ENCODE results near the gene GLB1L2.

Gene GLB1L2

DNA sequence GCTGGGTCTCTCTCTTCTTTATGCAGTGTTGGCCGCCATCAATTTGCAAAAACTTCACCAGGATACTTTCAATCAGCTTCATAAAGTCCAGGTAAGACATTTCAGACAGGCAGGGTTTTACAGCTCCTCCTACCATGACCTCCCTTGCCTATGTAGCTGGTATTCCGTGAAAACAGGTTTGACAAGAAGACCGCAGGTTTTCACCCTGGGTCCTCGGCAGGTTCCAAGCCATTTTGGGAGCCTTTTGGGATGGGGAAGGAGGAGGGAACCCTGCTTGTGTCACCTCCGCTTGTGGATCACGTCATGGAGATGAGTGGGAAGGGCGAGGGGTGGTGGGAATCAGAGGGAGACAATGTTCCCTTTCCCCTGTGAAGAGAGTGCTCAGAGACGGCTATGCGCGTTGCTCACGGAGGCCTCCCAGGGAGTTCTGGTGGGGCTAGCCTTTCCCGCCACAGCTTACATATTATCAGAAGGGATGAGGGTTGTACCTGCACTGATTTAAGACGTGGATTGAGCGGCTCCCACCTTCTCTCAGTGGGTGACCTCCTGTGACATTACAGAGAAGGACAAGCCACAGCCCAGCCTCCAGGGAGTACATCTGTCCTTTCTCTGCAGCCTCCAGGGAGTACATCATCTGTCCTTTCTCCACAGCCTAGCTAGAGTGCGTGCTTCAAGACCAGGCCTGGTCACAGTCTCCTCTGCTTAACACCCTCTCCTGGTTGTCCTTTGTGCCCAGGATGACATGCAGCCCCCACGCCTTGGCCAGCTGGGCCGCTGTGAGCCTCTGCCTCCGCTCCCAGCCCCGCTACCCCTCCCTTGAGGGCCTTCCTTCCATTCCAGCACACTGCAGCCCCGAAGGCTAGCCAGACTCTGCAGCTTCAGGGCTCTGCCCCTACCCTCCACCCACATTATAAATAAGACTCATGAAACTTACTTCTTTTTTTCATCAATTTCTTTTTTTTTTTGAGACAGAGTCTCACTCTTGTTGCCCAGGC, 38.4 kb upstream of the GLB1L2 start:
- Mint-ChIP-seq H3K27me3 (ENCODE audit: low read depth, poor library complexity) (peaks cover 4% of the 10 kb centered on the region), H3K4me1 (peaks cover 22% of the 10 kb centered on the region), H3K36me3 (ENCODE audit: low read depth) (no peaks in the 10 kb centered on the region), H3K27ac (no peak overlapping the region), H3K4me3 (no peak overlapping the region), H3K9me3 (no peaks in the 10 kb centered on the region)
- DNase-seq, result no peak
- TF ChIP-seq, protein P1, sequence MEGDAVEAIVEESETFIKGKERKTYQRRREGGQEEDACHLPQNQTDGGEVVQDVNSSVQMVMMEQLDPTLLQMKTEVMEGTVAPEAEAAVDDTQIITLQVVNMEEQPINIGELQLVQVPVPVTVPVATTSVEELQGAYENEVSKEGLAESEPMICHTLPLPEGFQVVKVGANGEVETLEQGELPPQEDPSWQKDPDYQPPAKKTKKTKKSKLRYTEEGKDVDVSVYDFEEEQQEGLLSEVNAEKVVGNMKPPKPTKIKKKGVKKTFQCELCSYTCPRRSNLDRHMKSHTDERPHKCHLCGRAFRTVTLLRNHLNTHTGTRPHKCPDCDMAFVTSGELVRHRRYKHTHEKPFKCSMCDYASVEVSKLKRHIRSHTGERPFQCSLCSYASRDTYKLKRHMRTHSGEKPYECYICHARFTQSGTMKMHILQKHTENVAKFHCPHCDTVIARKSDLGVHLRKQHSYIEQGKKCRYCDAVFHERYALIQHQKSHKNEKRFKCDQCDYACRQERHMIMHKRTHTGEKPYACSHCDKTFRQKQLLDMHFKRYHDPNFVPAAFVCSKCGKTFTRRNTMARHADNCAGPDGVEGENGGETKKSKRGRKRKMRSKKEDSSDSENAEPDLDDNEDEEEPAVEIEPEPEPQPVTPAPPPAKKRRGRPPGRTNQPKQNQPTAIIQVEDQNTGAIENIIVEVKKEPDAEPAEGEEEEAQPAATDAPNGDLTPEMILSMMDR (IDR thresholded peaks at IDR 0.05), result no peak

DNA sequence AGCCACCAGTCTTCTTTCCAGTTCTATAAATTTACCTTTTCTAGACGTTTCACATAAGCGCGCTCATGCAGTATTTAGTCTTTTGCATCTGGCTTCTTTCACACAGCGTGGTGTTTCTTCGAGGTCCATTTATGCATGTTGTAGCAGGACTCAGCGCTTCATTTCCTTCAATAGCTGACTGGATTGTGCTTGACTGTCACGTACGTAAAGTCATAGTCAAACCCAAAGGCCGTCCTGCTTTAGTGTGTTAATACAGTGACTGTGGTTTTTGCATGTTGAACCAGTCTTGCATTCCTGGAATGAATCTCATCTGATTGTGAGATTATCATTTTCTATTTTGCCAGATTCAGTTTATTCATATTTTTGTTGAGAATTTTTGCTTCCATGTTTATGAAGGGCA, 37.1 kb upstream of the GLB1L2 start:
- H3K9me3 Mint-ChIP-seq, result no peaks in the 10 kb centered on the region
- H3K4me1 Mint-ChIP-seq, result peaks cover 11% of the 10 kb centered on the region
- H3K36me3 Mint-ChIP-seq (ENCODE audit: low read depth), result no peaks in the 10 kb centered on the region
- H3K27ac Mint-ChIP-seq, result no peak overlapping the region
- DNase-seq, result no peak
- TF ChIP-seq, protein P1 (IDR thresholded peaks at IDR 0.05), result no peak
- H3K4me3 Mint-ChIP-seq, result no peak overlapping the region
- H3K27me3 Mint-ChIP-seq (ENCODE audit: low read depth, poor library complexity), result peaks cover 7% of the 10 kb centered on the region

DNA sequence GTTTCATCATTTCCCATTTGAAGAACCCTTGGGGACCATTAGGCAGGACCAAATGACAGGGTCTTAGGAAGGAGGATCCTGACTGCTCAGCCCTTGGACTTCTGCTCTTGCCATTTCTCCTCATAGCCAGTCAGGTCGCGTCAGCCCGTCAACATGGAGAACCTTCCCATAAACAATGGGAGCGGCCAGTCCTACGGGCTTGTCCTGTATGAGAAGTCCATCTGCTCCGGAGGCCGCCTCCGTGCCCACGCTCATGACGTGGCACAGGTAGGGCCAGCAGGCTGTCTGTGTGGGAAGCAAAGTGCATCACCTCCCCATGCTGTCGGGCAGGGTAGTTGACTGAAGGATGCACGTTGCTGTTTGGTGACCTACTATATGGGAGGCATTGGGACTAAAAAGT, 19.6 kb upstream of the GLB1L2 start:
- peaks cover 7% of the 10 kb centered on the region for H3K9me3 Mint-ChIP-seq
- peak overlapping the region; percentile 84 for H3K27ac Mint-ChIP-seq
- no peak overlapping the region for H3K4me3 Mint-ChIP-seq
- peaks cover 8% of the 10 kb centered on the region for H3K27me3 Mint-ChIP-seq (ENCODE audit: low read depth, poor library complexity)
- TF ChIP-seq, protein P1 (IDR thresholded peaks at IDR 0.05), result no peak
- no peaks in the 10 kb centered on the region for H3K36me3 Mint-ChIP-seq (ENCODE audit: low read depth)
- no peak for DNase-seq
- H3K4me1 Mint-ChIP-seq, result no peaks in the 10 kb centered on the region

DNA sequence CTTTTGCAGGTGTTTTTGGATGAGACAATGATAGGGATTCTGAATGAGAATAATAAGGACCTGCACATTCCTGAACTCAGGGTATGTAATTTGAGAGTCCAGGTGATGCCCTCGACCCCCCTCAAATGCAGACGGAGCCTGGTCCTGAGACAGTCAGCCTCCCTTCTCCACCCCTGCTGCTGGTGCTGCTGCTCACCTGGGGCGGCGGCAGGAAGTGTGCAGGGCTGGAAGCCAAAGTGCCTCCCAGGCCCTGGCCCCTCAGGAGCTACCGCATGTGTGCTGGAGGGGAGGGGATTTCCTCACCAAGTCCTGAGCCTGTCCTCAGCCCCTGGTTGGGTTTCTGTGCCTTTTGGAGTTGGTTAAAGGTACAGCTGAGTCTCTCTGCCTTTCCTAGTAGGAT, 19.0 kb upstream of the GLB1L2 start:
- H3K4me3 Mint-ChIP-seq, result no peak overlapping the region
- H3K4me1 Mint-ChIP-seq, result no peaks in the 10 kb centered on the region
- no peak for DNase-seq
- peaks cover 13% of the 10 kb centered on the region for H3K9me3 Mint-ChIP-seq
- peaks cover 8% of the 10 kb centered on the region for H3K27me3 Mint-ChIP-seq (ENCODE audit: low read depth, poor library complexity)
- H3K36me3 Mint-ChIP-seq (ENCODE audit: low read depth), result no peaks in the 10 kb centered on the region
- TF ChIP-seq, protein P1 (IDR thresholded peaks at IDR 0.05), result no peak
- H3K27ac Mint-ChIP-seq, result no peak overlapping the region

DNA sequence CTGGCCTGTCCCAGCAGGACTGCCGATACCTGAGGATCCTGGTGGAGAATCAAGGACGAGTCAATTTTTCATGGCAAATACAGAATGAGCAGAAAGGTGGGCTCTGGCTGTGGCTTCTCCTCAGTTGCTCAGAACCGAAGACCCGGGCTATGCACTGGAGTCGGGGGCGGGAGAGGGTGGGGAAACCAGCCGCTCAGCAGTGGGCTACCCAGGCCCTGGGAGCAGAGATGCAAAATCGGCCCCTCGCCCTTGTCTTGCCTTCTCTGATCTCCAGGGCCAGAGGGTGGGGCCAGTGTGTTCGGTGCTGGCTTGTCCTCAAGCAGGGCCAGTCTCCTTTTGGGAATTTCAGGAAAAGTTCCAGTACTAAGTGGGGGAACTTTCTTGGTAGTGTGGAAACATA, 18.4 kb upstream of the GLB1L2 start:
- no peak overlapping the region for H3K4me3 Mint-ChIP-seq
- no peaks in the 10 kb centered on the region for H3K4me1 Mint-ChIP-seq
- no peaks in the 10 kb centered on the region for H3K36me3 Mint-ChIP-seq (ENCODE audit: low read depth)
- DNase-seq, result no peak
- H3K27ac Mint-ChIP-seq, result no peak overlapping the region
- TF ChIP-seq, protein P1 (IDR thresholded peaks at IDR 0.05), result no peak
- H3K27me3 Mint-ChIP-seq (ENCODE audit: low read depth, poor library complexity), result peaks cover 8% of the 10 kb centered on the region
- peaks cover 18% of the 10 kb centered on the region for H3K9me3 Mint-ChIP-seq

Data from nephron progenitor cell (in vitro differentiated cells).